HepG2 (cell line): ENCODE results near the gene MACROD2.

ENCODE experiments used
- CENPX ChIP-seq: sonication (generic); formaldehyde crosslinking; IDR thresholded peaks from 2 replicates; pipeline ENCODE4 v1.9.0; 2021; ENCODE audit warnings: mild to moderate bottlenecking, missing genetic modification reagents, moderate library complexity
- CTCF ChIP-seq: sonication (generic); formaldehyde crosslinking; IDR thresholded peaks from 2 replicates; pipeline ENCODE4 v1.5.0; 2020; ENCODE audit warnings: mild to moderate bottlenecking, missing genetic modification reagents, moderate library complexity
- PRDM10 ChIP-seq: sonication (generic); formaldehyde crosslinking; IDR thresholded peaks from 2 replicates; pipeline ENCODE4 v1.4.0; 2020; ENCODE audit warnings: low read depth, missing genetic modification reagents

GRCh38 chr20:15512916-15513315, 1517.6 kb downstream of the MACROD2 start:
- TF ChIP-seq CTCF (CRISPR knock-in tag), result no peak
- TF ChIP-seq CENPX (CRISPR knock-in tag), result no peak
- TF ChIP-seq PRDM10 (CRISPR knock-in tag), result no peak
